Measurements from ENCODE around the gene NFATC1.

Gene NFATC1

DNA sequence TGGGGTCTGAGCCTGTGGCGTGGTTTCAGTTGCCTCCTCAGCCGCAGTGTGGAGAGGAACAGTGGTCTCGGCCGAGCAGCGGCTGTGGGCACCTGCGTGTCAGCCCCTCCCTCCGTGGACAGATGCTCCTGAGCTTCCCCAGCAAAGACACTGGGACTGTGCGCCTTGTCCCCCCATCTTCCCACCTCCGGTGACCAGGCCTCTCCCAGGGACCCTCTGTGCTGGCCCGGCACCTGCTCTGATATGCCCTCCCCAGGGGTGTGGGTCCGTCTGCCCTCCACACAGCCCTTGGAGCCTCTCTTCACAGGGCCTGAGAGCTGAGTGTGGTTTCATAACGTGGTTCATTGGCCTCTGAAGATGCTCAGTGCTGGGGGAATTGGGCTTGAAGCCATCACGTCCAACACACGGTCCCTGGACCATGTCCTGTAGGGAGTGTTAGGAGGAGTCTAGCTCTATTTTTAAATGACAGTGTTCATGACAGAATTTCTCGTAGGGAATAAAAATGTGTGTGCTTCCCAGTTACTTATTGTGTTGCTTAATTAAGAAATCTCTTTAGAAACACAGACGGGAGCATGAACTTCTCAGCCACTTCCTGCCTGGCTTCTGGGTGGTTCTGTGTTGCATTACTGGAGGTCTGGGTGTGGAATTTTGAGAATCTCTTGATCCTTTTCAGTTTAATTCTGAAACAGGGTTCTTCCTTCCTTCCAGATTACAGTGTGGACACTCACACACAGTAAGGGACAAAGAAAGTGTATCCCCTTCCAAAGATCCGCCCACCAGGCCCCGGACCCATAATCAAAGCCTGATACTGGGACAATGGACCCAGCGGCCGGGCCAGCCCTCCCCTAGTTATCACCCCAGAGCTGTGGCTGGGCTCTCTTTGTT, 110.7 kb downstream of the NFATC1 start:
- no peak for DNase-seq (ENCODE audit: low read depth, low spot score)

DNA sequence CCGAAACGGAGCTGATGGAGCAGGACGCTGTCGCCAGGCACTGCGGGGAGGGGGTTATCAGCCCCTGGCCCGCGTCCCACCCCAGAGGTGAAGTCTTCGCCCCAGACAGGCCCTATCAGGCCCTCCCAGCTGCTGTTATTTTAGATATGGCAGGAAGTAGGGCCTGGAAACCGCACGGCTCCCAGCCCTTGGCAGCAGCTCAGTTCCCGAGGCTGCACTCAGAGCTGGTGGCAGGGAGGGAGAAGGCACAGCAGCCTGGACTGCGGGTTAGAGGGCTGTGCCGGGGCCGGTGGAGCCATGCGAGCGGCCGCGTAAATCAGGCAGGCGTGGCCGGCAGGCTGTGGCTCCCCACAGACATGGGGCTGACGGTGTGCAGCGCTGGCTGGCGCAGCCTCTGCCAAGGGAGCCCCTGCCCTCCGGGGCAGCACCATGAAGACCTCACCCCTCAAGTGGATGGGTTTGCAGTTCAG, 111.4 kb downstream of the NFATC1 start:
- DNase-seq (ENCODE audit: low read depth, low spot score) = no peak

DNA sequence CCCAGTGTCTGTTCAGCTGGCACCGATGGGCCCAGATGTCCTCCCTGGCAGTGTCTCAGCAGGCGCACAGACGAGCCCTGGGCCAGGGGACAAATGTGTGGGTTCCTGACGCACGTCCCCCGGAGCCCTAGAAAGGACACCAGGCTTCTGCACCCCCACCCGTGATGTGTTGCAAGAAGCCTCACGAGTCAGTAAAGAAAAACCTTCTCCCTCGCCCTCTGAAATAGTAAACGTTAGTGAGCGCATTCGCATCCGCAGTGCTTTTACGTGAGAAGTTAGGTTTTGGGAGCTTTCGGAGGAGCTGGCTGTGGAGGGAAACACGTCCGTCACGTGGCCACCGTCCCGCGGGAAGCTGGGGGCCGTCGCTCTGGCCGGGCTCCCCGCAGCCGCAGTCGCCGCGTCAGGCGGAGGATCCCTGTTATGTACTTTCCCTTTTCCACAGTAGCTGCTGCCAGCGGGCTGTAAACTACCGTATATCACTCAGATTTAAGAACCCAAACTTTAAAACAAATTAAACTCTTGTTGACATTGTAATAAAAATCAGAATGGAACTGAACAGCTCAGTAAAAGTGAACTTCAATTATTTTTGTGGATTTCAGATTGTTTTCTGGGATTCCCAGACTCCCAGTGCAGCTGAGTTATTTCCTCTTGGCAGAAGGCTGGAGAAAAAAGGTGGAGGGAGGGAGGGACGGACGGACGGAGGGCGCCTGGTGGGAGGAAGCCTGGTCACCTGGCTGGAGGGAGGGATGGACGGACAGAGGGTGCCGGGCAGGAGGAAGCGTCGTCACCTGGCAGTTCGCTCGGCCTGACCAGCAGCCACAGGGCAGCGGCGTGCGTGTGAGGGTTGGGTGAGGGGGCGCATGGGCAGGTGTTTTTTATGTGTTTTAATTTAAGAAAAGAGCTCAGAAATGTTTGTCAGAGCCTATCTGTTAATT, 112.1 kb downstream of the NFATC1 start:
- no peak for DNase-seq (ENCODE audit: low read depth, low spot score)

DNA sequence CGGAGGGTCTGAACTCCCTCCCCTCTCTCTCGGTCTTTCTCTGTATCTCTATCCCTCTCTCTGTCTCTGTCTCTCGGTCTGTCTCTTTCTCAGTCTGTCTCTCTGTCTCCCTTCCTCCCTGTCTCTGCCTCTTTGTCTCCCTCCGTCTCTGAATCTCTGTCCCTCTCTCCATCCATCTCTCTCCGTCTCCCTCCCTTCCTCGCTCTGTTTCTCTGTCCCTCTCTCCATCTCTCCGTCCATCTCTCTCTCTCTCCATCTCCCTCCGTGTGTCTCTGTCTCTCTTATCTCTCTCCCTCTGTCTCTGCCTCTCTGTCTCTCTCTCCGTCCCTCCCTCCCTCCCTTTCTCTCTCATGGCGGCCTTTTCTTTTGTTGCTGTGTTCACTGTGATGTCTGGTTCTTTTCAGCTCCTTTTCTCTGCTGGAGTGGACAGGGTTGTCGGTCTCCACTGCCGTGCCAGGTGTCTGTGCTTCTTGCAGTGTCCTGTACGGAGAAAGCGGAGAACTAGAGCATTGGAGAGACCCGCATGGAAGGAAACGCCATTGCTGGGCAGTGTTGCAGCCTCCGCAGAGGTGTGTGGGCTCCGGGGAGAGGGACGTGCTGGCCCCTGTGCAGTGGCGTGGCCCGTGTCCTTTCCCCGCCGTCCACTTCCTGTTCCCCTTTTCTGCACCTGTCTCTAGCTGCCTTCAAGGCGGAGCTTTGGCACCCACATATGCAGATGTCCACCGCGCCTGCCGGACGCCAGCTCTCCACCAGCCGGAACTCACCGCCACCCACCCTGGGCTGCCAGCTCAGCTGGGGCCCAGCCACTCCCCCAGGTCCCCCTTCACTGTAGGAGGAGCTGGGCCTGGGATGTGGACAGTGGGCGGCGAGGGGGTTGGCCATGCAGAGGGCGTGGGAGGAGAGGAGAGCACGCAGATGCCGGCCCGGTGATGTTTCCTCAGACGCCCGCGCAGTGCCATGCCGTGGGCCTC, 113.1 kb downstream of the NFATC1 start:
- DNase-seq (ENCODE audit: low read depth, low spot score) = no peak

DNA sequence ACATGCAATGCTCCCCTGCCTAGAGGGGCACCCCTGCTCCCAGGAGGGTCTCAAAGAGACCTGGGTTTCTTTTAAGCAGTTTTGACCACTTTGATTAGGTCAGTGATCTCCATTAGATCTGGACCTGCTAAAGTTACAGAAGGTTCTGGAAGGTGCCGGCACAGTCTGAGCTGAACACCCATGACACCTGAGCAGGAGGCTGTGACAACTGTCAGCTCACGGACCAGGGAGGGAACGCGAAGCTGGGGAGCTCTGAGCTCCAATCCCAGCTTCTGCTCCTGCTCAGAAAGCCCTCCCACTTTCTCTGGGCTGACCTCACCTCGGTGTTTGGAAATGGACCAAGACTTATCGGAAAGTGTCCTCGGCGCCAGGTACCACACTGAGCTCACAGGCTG, 113.8 kb downstream of the NFATC1 start:
- DNase-seq (ENCODE audit: low read depth, low spot score) = no peak

DNA sequence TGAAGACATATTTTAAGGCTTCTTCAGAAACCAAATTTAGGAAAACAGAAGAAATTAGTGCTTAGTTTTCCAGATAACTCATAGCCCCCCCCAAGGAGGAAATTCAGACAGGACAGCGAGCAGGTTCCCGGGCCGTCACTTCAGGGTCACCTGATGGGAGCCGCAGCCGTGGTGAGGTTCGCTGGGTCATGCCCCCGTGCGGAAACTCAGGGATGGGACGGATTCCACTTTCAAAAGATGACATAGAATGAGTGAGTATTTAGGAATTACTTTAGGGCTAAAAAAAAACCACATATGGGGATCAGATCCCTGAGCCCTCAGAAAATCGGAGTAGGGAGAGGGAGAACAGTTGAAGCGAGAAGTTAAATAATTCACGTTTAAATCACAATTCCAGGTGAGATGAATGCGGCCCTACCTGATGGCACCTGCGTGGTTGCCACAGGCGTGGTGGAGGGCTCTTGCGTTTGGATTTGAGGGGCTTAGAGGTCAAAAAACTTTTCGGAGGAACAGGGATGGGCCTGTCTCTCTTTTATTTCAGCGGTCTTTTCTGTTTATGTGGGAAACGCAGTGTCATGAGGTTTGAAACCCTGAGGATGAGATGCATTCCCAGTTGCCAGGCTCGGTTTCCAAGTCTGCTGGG, 114.4 kb downstream of the NFATC1 start:
- DNase-seq (ENCODE audit: low read depth, low spot score) = no peak

DNA sequence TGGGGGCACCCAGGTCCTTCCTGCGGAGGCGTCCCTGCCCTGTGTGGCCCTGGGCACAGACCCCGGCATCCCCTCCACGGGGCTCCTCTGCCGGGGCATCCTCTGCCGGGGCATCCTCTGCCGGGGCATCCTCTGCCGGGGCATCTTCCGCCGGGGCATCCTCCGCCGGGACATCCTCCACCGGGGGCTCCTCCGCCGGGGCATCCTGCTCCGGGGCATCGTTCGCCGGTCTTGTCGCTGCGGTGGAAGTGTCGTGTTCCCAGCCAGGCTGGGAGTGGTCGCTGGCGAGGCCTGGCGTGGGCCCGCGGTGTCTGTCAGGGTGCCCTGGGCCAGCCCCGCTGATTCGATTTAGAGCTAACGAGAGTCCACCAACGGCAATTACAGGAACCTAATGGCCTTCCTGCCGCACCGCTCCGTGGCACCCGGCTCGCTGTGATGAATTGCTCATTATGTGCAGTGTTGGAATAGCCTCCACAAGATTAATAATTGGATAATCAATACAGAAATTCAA, 115.1 kb downstream of the NFATC1 start:
- no peak for DNase-seq (ENCODE audit: low read depth, low spot score)

DNA sequence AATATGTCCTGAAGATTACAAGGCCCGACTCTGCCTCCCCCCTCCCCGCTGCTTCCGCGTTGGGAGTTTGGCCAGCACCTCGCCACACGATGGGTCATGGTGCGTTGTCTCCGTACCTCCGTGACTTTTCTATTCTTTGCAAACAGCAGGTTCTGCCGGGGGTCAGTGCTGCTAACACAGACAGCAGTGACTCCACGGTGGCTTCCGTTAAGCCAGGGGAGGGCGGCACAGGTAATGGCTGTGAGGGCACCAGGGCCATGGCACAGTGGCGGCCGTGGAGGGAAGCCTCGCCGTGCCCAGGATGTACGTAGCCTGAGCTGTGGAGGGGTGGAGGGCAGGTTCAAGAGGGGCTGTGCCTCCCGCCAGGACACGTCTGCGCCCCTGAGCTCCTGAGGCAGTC, 115.5 kb downstream of the NFATC1 start:
- no peak for DNase-seq (ENCODE audit: low read depth, low spot score)

DNA sequence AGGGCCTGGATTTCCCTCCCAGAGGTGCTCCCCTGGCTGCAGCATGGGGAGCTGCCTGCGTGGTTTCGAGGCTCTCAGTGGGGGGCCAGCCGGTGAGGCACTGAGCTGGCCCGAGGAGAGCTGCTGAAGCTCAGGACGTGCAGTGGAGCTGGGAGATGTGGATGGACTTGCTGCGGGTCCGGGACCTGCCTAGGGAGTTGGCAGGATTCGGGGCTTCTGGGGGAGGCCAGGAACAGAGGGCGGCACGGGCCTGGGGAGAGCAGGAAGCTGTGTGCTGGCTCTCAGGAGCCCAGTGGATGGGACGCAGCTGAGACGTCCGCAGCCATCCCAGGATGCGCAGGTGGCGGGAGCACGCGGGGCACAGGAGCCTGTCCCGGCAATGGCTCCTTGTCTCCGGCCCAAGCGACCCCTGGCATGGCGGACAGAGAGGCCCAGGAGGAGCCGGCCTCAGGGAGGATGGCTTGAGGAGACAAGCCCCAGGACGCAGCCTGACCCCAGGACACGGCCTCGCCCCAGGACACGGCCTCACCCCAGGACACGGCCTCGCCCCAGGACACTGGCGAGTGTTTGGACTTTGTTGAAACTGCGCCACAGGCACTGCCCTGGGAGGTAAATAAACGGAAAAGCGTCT, 116.1 kb downstream of the NFATC1 start:
- no peak for DNase-seq (ENCODE audit: low read depth, low spot score)

DNA sequence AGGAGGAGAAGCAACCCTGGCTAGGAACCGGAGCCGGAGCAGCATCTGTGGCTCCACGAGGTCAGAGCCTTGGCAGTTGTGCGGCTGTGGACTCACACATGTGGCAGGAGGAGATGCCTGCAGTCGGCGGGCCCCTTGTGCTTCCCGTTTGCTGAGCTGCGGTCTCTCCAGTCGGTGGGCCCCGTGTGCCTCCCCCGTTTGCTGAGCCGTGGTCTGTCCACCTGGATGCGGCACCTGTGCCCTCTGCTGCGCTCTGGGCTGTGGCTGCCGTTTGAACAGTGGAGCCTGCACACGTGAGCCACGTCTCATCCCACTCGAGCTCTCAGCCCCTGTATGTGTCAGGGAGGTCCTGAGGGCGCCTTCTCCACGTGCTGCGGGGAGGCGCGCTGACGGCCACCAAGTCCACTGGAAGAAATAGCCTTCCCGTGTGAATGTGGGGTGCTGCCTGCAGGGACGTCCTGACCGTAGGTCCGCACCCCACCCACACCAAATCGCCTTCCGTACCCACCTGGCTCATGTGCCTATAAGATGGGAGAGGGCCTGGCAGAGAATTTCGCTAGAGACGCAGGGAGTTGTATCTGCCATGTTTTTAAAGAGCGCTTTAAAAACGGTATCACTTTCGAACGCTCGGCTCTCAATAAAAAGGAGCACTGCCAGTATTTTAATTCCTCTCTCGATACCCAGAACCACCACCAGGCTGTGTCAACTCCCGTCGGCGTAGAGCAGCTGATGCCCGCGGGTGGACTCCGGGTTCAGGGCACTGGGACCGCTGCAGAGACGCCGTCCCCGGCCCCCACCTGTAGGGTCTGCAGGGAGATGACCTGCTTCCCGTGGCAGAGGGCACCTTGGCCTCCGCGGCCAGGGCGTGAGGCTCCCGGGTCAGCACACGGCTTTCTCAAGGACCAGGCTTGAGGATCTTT, 117.0 kb downstream of the NFATC1 start:
- DNase-seq (ENCODE audit: low read depth, low spot score) = no peak

DNA sequence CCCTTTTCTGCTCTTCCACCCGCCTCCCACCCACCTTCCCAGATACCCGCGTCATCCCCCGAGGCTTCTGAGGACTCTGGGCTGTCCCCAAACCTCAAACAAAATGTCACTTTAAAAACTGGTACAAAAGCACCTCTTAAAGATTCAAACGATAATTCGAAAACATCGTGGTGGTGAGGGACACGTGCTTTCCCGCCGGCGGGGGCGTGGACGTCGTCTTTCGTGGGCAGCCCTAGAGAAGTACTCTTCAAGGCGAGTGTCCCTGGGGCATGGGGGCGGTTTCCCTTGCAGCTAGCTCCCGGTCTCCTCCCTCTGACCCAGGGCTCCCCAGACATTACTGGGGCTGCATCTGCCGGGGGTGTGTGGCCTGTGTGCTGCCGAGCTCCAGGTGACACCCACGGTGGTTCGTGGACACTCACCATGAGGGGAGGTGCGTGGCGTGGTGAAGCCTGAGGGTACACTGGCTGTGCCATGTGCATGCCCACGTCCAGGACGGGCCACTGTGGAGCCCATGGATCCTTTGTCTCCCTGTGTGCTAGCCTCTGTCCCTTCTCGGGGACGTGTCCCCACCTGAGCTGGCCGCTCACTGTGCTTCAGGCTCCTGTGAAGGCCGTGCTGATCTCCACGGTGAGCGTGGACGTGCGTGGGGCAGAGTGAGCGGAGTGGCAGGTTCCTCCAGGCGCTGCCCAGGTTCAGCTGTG, 117.8 kb downstream of the NFATC1 start:
- DNase-seq (ENCODE audit: low read depth, low spot score) = no peak

DNA sequence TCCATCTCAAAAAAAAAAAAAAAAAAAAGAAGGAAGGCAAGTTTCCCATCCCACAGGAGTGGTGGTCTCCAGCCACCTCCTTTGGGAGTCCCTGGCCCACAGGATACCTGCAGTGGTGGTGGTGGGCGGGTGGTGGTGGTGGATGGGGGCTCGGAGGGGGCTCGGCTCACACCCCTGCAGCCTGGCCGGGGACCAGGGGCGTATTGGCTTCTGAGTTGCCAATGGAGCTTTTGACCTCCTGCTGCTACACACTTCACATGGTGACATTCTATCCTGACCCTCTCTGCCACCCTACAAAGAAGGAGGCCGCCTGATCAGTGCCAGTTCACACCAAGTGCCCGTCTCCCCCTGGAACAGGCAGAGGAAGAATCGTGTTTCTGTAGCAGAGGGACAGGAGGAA, 119.6 kb downstream of the NFATC1 start:
- no peak for DNase-seq (ENCODE audit: low read depth, low spot score)

DNA sequence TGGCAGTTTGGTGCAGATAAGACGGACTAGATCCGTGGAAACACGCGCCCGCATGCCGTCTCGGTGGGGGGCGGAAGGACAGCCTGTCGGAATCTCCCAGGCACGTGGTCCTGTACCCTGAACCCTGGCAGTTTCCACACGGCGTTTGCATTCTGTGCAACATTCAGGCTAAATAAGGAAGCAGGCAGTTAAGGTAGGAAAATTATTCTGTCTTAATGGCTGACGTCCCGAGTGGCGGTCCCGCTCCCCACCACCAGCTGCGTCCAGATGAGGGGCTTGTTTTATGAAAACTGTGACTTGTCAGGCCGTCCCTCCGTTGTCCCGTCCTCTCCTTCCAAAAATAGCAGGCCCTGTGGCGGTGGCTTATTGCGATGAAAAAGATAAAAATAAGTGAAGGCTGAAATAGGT, 120.2 kb downstream of the NFATC1 start:
- no peak for DNase-seq (ENCODE audit: low read depth, low spot score)

DNA sequence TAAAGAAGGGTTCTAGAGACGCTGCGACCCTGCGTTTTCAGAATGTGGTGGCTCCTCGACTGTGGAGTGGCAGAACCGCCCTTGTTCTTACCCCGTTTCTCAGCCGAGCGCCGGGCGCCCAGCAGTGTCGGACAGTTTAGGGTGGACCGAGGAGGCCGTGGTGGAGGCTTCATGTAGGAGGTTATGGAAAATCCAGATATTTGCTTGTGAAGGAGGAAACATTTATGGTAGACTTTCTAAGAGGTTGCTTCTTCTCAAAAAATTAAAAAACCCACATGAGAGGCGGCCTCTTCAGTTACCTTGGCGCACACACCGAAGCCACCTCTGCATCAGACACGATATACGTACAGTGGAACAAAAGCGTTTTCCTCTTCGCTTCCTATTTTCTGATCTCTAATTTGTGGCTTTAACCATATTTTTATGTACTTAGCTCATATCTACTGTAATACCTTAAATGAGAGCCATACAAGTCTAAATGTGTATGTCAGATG, 120.8 kb downstream of the NFATC1 start:
- no peak for DNase-seq (ENCODE audit: low read depth, low spot score)

DNA sequence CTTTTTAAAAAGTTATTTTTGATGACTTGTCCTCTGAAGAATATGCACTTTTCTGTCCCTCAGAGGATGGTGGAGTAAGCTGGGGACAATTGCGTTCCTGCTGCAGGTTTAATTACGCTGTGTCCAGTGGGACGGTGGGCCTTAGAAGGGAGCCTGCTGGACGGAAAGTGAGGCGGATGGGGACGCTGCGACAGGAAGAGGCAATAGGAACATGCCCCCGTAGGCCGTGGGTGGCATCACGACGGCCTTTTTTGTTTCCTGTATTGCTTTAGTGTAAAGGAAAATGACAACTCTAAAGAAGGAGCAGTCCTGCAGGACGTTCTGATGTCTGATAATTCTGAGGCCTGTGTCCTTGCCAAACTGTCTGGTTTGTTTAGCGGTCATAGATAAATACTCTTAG, 121.6 kb downstream of the NFATC1 start:
- no peak for DNase-seq (ENCODE audit: low read depth, low spot score)

DNA sequence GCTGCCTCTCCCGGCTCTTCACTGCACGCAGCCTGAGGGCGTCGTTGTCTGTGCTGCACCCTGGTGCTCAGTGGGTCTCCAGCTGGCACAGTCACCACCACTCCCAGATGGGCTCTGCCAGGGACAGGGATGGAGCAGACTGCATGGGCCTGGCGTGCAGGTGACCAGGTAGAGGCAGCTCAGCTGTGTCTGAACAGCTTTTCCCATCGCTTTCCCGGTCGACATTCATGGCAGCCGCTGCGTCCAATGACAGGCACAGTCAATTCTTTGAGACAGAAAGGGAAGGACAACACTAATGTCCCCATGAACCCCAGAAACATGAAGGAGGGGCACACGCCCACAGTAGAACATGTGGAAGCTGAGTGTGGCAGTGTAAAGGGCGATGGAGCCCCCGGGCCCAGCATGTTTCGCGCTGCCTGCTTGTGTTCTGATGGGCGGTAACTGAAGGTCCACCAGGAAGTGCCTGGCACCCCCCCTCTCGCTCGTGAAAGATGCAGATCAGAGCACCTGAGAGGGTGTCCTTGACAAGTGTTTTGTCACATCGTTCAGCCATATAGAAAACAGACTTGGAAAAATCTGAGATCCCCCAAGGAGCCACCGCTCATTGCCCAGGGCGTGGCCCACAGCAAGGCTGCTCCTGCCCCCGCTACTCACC, 122.4 kb downstream of the NFATC1 start:
- no peak for DNase-seq (ENCODE audit: low read depth, low spot score)

DNA sequence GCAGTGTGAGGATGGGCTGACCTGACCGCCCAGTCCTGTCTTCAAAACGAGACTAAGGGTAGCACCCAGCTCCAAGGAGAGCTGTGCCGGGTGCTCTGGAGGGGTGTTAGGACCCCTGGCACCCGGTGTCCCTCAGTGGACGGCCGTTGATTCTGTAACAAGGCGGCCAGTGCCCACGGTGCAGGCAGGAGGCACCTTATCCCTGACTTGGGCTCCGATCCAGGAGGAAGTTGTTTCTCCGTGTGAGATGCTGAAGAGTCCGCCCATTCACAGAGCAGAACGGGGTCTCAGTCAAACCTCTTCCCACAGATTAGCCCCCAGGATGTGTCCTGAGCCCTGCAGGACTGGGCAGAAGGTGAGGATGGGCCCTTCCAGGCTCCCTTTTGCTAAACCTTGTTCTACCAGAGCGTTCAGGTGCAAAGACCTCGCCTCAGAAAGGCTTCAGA, 123.0 kb downstream of the NFATC1 start:
- DNase-seq (ENCODE audit: low read depth, low spot score) = no peak
